IgD-negative memory B cell (primary cell): ENCODE results near the gene BNIPL. TPM values are rescaled to one million over a fixed set of nuclear protein-coding genes. Genes with fewer than 3 reads are reported as not detected.

ENCODE experiments used
- H3K27ac Mint-ChIP-seq, 3 donors: one replicate each; pipeline ENCODE4 v1.8.0; 2020 to 2022; ENCODE audit warnings: mild to moderate bottlenecking in 3 of 3, mixed read lengths in 3 of 3, moderate library complexity in 1 of 3
- H3K27me3 Mint-ChIP-seq: one replicate; pipeline ENCODE4 v1.8.0; 2021; ENCODE audit warnings: mixed read lengths
- H3K36me3 Mint-ChIP-seq: one replicate; pipeline ENCODE4 v1.8.0; 2020; ENCODE audit warnings: mild to moderate bottlenecking, mixed read lengths
- H3K4me1 Mint-ChIP-seq, 3 donors: one replicate each; pipeline ENCODE4 v1.8.0; 2020 to 2022; ENCODE audit warnings: mixed read lengths in 3 of 3, mild to moderate bottlenecking in 1 of 3
- H3K4me3 Mint-ChIP-seq, 4 donors: one replicate each; pipeline ENCODE4 v1.8.0; 2020 to 2022; ENCODE audit warnings: mild to moderate bottlenecking in 4 of 4, mixed read lengths in 4 of 4, moderate library complexity in 3 of 4
- H3K9me3 Mint-ChIP-seq, 3 donors: one replicate each; pipeline ENCODE4 v1.8.0; 2020 to 2021; ENCODE audit warnings: mixed read lengths in 3 of 3, mild to moderate bottlenecking in 1 of 3
- polyA plus RNA-seq: library from polyadenylated mRNA; unstranded; fragments of 300-500 nt; fragmentation: Illumina TruSeq; gene quantifications from one replicate; pipeline ENCODE4 v1.2.3, GENCODE V29; 2021

The BNIPL gene
- polyA plus RNA-seq, 1 donor from 2014 or later = 0.13 TPM

DNA sequence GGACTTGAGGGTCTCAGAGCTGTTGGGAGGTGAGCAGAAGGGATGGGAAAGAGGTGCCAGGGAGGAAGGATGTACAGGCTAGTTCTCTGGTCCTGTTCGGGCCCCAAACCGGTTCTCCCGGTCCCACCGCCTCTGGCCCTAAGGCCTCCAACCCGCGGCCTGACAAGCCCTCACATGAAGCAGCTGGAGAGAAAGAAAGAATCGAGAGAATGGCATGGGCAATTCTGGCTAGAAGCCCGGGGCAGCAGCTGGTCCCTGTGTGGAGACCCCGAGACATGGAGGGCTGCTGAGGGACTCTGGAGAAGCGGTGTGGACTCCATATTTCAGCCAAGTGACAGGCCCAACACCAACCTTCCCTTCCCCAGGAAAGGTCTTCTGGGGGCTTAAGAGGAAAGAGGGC is 22.3 kb downstream of the BNIPL start:
- H3K4me1 Mint-ChIP-seq = peaks cover 33 to 37% (median 33%) of the 10 kb centered on the region in 3 donors
- H3K27me3 Mint-ChIP-seq = no peaks in the 10 kb centered on the region
- H3K36me3 Mint-ChIP-seq = peaks cover 14% of the 10 kb centered on the region
- peak overlapping the region; percentile 96 to 100 (median 98) for H3K4me3 Mint-ChIP-seq
- peak overlapping the region; percentile 89 to 97 (median 93) for H3K27ac Mint-ChIP-seq
- no peaks in the 10 kb centered on the region for H3K9me3 Mint-ChIP-seq

- peak within 1 kb of the TSS; percentile 96 to 100 (median 98) for H3K4me3 Mint-ChIP-seq
- no peaks in the 10 kb centered on the region for H3K9me3 Mint-ChIP-seq
- H3K27me3 Mint-ChIP-seq = no peaks in the 10 kb centered on the region
- H3K4me1 Mint-ChIP-seq = peaks cover 33 to 37% (median 33%) of the 10 kb centered on the region in 3 donors
- peak within 1 kb of the TSS; percentile 89 to 97 (median 93) for H3K27ac Mint-ChIP-seq
- peaks cover 14% of the 10 kb centered on the region for H3K36me3 Mint-ChIP-seq
Observed at GRCh38 chr1:151059109-151060006, 23.0 kb downstream of the BNIPL start, which contains the start of gene CDC42SE1. CDC42SE1 (minus strand) TSS chr1:151059622; CDS start chr1:151055730, 3,892 bp downstream.

DNA sequence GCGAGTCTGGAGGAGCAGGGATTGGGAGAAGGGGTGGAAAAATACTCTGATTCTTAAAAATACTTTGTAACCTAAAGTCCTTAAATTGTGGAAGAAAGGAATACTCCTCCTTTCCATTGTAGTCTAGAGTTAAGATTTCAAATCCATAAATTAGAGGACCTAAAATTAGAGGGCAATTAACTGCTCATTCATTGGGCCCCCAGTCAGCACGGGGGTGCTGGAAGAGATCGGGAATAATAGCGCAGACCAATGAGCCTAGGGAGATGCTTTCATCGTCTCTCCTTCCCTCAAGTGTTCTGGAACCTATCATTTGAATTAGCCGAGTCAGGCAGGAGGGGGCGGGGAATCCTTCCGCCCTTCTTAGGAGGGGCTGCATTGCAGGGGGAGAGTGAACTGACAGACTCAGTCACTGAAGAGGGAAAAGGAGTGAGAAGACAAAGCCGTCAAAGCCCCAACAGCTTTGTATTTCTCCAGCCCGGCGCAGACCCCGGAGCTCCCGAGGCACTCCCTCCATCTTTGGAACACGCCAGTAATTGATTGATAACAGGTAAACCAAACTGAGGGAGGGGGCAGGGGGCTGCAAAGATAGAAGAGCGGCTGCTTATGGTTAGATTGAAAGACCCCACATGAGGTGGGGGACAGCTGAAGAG is 23.7 kb downstream of the BNIPL start, which contains the start of gene MLLT11:
Gene MLLT11 (plus strand): TSS at position 391 of the 650 bp plus-strand sequence. CDS start 6,828 bp downstream, outside the sequence.
- H3K4me1 Mint-ChIP-seq = peaks cover 28 to 31% (median 29%) of the 10 kb centered on the region in 3 donors
- no peaks in the 10 kb centered on the region for H3K9me3 Mint-ChIP-seq
- H3K4me3 Mint-ChIP-seq = peak within 1 kb of the TSS; percentile 96 to 100 (median 98)
- peak within 1 kb of the TSS; percentile 89 to 97 (median 93) for H3K27ac Mint-ChIP-seq
- H3K36me3 Mint-ChIP-seq = peaks cover 11% of the 10 kb centered on the region
- no peaks in the 10 kb centered on the region for H3K27me3 Mint-ChIP-seq

DNA sequence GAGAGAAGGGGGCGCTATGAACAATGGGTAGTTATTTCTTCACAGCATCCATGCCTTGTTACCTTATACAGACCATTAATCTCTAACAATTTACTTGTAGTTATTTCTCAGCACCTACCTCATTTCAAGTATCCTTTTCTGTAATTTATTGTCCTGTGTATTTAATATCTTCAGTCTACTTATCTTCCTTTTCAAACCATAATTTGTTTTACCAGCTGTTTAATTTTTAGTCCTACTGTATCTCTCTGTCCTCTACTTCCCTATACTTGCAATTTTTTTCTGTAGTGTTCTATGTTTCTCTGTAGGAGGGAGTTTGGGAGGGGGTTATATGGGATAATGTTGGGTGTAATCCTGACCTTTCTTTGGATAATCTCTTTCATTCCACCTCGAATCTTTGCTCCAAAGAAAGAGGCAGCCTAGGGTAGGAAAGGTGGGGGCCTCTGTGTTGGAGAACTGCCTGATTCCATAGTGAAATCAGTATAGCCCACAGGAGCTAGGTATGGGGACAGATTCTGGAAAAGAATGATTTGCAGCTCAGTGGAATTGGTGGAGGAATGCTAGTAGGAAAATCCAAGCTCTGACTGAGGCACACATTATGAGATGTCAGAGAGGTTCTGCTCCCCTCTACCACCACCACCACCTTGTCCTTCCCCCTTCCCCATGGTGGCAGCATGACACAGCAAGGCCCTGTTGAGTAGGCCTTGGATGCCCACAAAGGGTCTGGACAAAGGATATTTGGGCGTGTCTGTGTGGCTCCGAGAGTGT is 24.5 kb downstream of the BNIPL start:
- Mint-ChIP-seq H3K27me3 (no peaks in the 10 kb centered on the region), H3K9me3 (no peaks in the 10 kb centered on the region), H3K4me1 (peaks cover 23 to 28% (median 25%) of the 10 kb centered on the region in 3 donors), H3K27ac (peak overlapping the region; percentile 89 to 97 (median 93)), H3K4me3 (peak overlapping the region; percentile 96 to 100 (median 98)), H3K36me3 (peaks cover 12% of the 10 kb centered on the region)

- Mint-ChIP-seq H3K27me3 (no peaks in the 10 kb centered on the region), H3K36me3 (peaks cover 11% of the 10 kb centered on the region), H3K4me1 (peaks cover 15 to 20% (median 17%) of the 10 kb centered on the region in 3 donors), H3K27ac (peak overlapping the region in 1 of 3 donors; percentile 25), H3K9me3 (no peaks in the 10 kb centered on the region), H3K4me3 (peak overlapping the region in 1 of 4 donors; percentile 96)
Observed at GRCh38 chr1:151061704-151062103, 25.3 kb downstream of the BNIPL start.

DNA sequence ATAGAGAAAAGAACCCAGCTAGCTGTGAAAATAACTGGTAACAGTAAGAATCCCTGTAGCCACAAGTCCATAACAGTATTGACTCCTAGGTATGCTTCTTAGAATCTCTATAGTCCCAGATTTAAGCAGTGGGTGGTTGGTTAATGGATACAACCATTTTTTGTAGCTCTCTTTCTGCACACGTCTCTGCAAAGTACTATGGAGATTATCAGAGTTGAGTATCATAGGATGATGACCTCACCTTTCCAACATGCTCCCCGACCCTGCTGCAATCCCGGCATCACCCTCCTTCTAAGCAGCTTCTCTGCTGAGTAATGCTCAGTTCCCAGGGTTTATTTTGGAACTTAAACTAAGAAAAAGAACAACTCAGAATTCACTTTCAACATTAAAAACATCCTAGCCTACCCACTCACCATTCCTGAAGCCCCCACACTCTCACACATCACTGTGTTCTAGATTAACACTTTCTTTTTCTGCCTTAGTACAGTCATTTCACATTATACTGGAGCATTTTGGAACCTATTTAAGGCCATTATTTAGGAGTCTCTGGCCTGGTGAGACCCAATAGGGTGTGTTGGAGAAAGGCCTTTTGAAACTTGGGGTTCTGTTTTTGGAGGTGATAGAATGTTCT is 26.5 kb downstream of the BNIPL start:
- peak overlapping the region in 1 of 4 donors; percentile 71 for H3K4me3 Mint-ChIP-seq
- H3K9me3 Mint-ChIP-seq = no peaks in the 10 kb centered on the region
- H3K36me3 Mint-ChIP-seq = peaks cover 8% of the 10 kb centered on the region
- peaks cover 9 to 11% (median 9%) of the 10 kb centered on the region in 3 donors for H3K4me1 Mint-ChIP-seq
- H3K27me3 Mint-ChIP-seq = no peaks in the 10 kb centered on the region
- H3K27ac Mint-ChIP-seq = peak overlapping the region in 2 of 3 donors; percentile 14 to 25

DNA sequence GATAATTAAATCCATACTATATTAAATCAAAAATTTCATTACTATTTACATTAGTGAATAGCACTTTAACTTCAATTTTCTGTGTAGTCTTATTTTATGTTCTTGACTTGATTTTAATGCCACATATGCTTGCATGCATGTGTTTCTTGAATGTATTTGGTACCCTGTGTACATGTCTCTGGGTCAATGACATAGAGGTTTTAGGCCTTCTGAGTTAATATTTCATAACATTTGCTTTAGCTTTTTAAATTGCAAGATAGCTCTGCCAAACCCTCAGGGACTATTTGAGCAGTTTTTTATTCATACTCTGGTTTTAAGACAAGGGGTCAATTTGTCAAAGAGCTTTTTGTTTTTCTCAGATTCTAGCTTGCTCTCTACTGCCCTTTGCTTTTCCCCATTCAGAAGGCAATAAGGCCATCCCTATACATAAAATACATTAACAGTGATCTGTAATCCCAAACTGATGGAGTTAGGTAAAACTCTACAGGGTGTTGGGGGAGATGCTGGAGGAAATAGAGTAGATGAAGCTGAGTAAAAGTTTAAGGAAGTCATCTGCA is 28.8 kb downstream of the BNIPL start:
- H3K4me3 Mint-ChIP-seq = peak overlapping the region in 1 of 4 donors; percentile 50
- H3K36me3 Mint-ChIP-seq = peaks cover 5% of the 10 kb centered on the region
- no peaks in the 10 kb centered on the region for H3K27me3 Mint-ChIP-seq
- peak overlapping the region in 1 of 3 donors; percentile 40 for H3K27ac Mint-ChIP-seq
- H3K4me1 Mint-ChIP-seq = peaks cover 8 to 13% (median 9%) of the 10 kb centered on the region in 3 donors
- H3K9me3 Mint-ChIP-seq = no peaks in the 10 kb centered on the region

DNA sequence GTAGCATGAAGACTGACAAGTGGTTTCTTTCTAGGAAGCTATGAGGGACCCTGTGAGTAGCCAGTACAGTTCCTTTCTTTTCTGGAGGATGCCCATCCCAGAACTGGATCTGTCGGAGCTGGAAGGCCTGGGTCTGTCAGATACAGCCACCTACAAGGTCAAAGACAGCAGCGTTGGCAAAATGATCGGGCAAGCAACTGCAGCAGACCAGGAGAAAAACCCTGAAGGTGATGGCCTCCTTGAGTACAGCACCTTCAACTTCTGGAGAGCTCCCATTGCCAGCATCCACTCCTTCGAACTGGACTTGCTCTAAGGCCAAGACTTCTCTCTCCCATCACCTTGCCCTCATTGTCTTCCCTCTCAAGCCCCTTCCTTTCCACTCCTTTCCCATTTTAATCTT is 30.8 kb downstream of the BNIPL start:
- Mint-ChIP-seq H3K9me3 (no peaks in the 10 kb centered on the region), H3K27ac (peak overlapping the region in 1 of 3 donors; percentile 11), H3K4me3 (peak overlapping the region in 3 of 4 donors; percentile 21 to 65 (median 49)), H3K4me1 (peaks cover 8 to 15% (median 11%) of the 10 kb centered on the region in 3 donors), H3K27me3 (no peaks in the 10 kb centered on the region), H3K36me3 (peaks cover 5% of the 10 kb centered on the region)

- Mint-ChIP-seq H3K9me3 (no peaks in the 10 kb centered on the region), H3K27me3 (no peaks in the 10 kb centered on the region)
Observed at GRCh38 chr1:151069103-151069486, 32.7 kb downstream of the BNIPL start.

DNA sequence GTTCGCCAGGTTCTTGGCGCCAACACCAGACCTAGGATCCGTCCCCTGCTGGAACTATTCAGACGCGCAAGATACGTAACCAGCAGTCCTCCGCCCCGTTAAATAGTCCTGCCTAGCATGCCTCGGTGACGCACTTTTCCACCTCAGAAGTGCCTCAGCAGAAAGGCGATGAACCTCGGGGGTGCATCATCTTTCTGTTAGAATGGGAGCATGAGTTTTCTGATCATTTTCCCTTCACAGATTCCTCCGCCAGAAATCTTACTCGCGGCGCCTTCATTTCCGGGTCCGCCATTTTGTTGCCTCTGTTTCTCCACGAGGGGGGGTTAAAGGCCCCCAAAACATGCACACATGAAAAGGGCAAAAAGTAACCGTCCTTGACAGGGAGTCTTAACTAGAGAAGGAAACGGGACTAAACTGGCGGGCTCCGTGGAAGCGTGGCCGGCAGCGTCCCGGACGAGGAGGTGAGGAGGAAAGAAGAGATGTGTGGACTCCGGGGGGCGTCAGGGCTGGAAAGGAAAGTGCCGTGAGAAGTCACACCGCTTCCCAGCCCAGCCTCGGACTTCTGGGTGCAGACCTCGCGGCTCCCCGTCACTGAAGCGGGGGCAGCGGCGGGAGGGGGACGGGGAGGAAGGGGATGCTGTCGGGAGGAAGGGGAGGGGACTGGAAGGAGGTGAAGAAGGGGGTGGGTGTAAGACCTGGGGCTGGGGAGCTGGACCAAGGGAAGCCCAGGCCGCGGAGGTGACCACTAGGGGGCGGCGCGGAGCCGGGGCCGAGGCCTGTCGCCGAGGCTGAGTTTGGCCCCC is 34.3 kb downstream of the BNIPL start, which contains the start of gene GABPB2:
Gene GABPB2 (plus strand): TSS at position 288 of the 803 bp plus-strand sequence. CDS start 17,429 bp downstream, outside the sequence.
- H3K4me3 Mint-ChIP-seq = peak within 1 kb of the TSS; percentile 96 to 99 (median 98)
- peaks cover 8 to 15% (median 11%) of the 10 kb centered on the region in 3 donors for H3K4me1 Mint-ChIP-seq
- H3K36me3 Mint-ChIP-seq = peaks cover 6% of the 10 kb centered on the region
- H3K27ac Mint-ChIP-seq = peak within 1 kb of the TSS; percentile 96 to 100 (median 100)
- H3K9me3 Mint-ChIP-seq = no peaks in the 10 kb centered on the region
- no peaks in the 10 kb centered on the region for H3K27me3 Mint-ChIP-seq

More at GRCh38 chr1:151069103-151069486, 32.7 kb downstream of the BNIPL start:
- H3K4me3 Mint-ChIP-seq = peak overlapping the region; percentile 96 to 99 (median 98)
- H3K27ac Mint-ChIP-seq = peak overlapping the region in 2 of 3 donors; percentile 85 to 96
- H3K4me1 Mint-ChIP-seq = peaks cover 8 to 15% (median 11%) of the 10 kb centered on the region in 3 donors
- peaks cover 5% of the 10 kb centered on the region for H3K36me3 Mint-ChIP-seq

- H3K4me1 Mint-ChIP-seq = peaks cover 8 to 15% (median 11%) of the 10 kb centered on the region in 3 donors
- peak overlapping the region in 2 of 4 donors; percentile 96 to 98 for H3K4me3 Mint-ChIP-seq
- no peaks in the 10 kb centered on the region for H3K9me3 Mint-ChIP-seq
- H3K36me3 Mint-ChIP-seq = peaks cover 4% of the 10 kb centered on the region
- H3K27ac Mint-ChIP-seq = peak overlapping the region; percentile 23 to 100 (median 96)
- H3K27me3 Mint-ChIP-seq = no peaks in the 10 kb centered on the region
Observed at GRCh38 chr1:151072224-151072623, 35.8 kb downstream of the BNIPL start.

- Mint-ChIP-seq H3K27ac (no peak overlapping the region), H3K4me3 (no peak overlapping the region)
Observed at GRCh38 chr1:151085953-151086559, 49.7 kb downstream of the BNIPL start.

More at GRCh38 chr1:151085953-151086559, 49.7 kb downstream of the BNIPL start:
- H3K4me1 Mint-ChIP-seq = peaks cover 0 to 4% (median 0%) of the 10 kb centered on the region in 3 donors
- H3K36me3 Mint-ChIP-seq = peaks cover 3% of the 10 kb centered on the region
- H3K9me3 Mint-ChIP-seq = no peaks in the 10 kb centered on the region
- no peaks in the 10 kb centered on the region for H3K27me3 Mint-ChIP-seq
